HG03521 (cell line): Measurements from ENCODE around the gene PRKG1.
"Not testable (repeated sequence)": the region's sequence is repeated elsewhere in the genome, so short reads cannot be mapped to it uniquely, and the experiment has no call there.

Source experiments
- ATAC-seq: cut with Tn5 transposase; IDR thresholded peaks from one replicate; pipeline ENCODE4 v1.9.1; 2021; ENCODE audit warnings: mild to moderate bottlenecking, moderate library complexity; ENCODE audit not compliant: unreplicated experiment

The PRKG1 gene

GRCh38 chr10:51567271-51567670, 493.0 kb downstream of the PRKG1 start:
- ATAC-seq = no peak

GRCh38 chr10:51569467-51569866, 495.2 kb downstream of the PRKG1 start:
- ATAC-seq = no peak

GRCh38 chr10:51574248-51575048, 500.2 kb downstream of the PRKG1 start:
- no peak for ATAC-seq

GRCh38 chr10:51581196-51581595, 506.9 kb downstream of the PRKG1 start:
- ATAC-seq = not testable (repeated sequence)

- no peak for ATAC-seq
Observed at GRCh38 chr10:51583976-51584375, 509.7 kb downstream of the PRKG1 start.

- no peak for ATAC-seq
Observed at GRCh38 chr10:51585742-51586141, 511.5 kb downstream of the PRKG1 start.

GRCh38 chr10:51588984-51589383, 514.7 kb downstream of the PRKG1 start:
- ATAC-seq = no peak

- no peak for ATAC-seq
Observed at GRCh38 chr10:51590818-51591217, 516.5 kb downstream of the PRKG1 start.

- ATAC-seq = no peak
Observed at GRCh38 chr10:51596695-51597094, 522.4 kb downstream of the PRKG1 start.

GRCh38 chr10:51599647-51600046, 525.4 kb downstream of the PRKG1 start:
- ATAC-seq = no peak

GRCh38 chr10:51602326-51602725, 528.0 kb downstream of the PRKG1 start:
- ATAC-seq = no peak

GRCh38 chr10:51604579-51604978, 530.3 kb downstream of the PRKG1 start:
- no peak for ATAC-seq

GRCh38 chr10:51606825-51607462, 532.7 kb downstream of the PRKG1 start:
- ATAC-seq = no peak

GRCh38 chr10:51607463-51607835, 533.2 kb downstream of the PRKG1 start:
- no peak for ATAC-seq

GRCh38 chr10:51608211-51608610, 533.9 kb downstream of the PRKG1 start:
- no peak for ATAC-seq

GRCh38 chr10:51615764-51616298, 541.5 kb downstream of the PRKG1 start:
- no peak for ATAC-seq

GRCh38 chr10:51617576-51618235, 543.4 kb downstream of the PRKG1 start:
- no peak for ATAC-seq

GRCh38 chr10:51619365-51619764, 545.1 kb downstream of the PRKG1 start:
- ATAC-seq = no peak

GRCh38 chr10:51620131-51620530, 545.8 kb downstream of the PRKG1 start:
- ATAC-seq = no peak

GRCh38 chr10:51624013-51624412, 549.7 kb downstream of the PRKG1 start:
- ATAC-seq = no peak

GRCh38 chr10:51629934-51630639, 555.8 kb downstream of the PRKG1 start:
- ATAC-seq = no peak
